Effector memory CD4-positive, alpha-beta T cell (primary cell): Measurements from ENCODE around the gene PAFAH2.

ENCODE experiments used
- DNase-seq, 3 donors: peaks; one replicate each; pipeline ENCODE4 v3.0.0-alpha.2; 2020
- H3K27ac ChIP-seq: 2 replicates; pipeline ENCODE4 v1.7.0; 2013; ENCODE audit warnings: mild to moderate bottlenecking, low read length, moderate library complexity; ENCODE audit not compliant: insufficient read depth, poor library complexity, severe bottlenecking
- H3K27me3 ChIP-seq: replicated peaks from 2 replicates; pipeline ENCODE4 v1.7.0; 2013; ENCODE audit warnings: mild to moderate bottlenecking, low read length; ENCODE audit not compliant: insufficient read depth, control insufficient read depth, poor library complexity, severe bottlenecking
- H3K36me3 ChIP-seq: 2 replicates; pipeline ENCODE4 v1.7.0; 2013; ENCODE audit warnings: mild to moderate bottlenecking, low read length, moderate library complexity; ENCODE audit not compliant: control insufficient read depth, insufficient read depth
- H3K4me1 ChIP-seq: 2 replicates; pipeline ENCODE4 v1.7.0; 2013; ENCODE audit warnings: low read length, mild to moderate bottlenecking; ENCODE audit not compliant: control insufficient read depth, insufficient read depth, poor library complexity, severe bottlenecking
- H3K4me3 ChIP-seq: 2 replicates; pipeline ENCODE4 v1.7.0; 2013; ENCODE audit warnings: low read length, low read depth, mild to moderate bottlenecking; ENCODE audit not compliant: insufficient read depth, poor library complexity, severe bottlenecking
- H3K9me3 ChIP-seq: 2 replicates; pipeline ENCODE4 v1.7.0; 2013; ENCODE audit warnings: mild to moderate bottlenecking, low read length, moderate library complexity; ENCODE audit not compliant: control insufficient read depth
- total RNA-seq, 3 donors: gene quantifications; one replicate each; lab custom pipeline; 2026; lab: John Stamatoyannopoulos, UW

PAFAH2 gene
- total RNA-seq: 10.4 to 19.9 (median 19.4) reads per million in 3 donors

- DNase-seq: peak; percentile 94 to 96 (median 95)
- Histone ChIP-seq H3K4me3 (peak within 1 kb of the TSS; percentile 52), H3K9me3 (no peaks in the 10 kb centered on the region), H3K27ac (peak within 1 kb of the TSS; percentile 89), H3K36me3 (no peaks in the 10 kb centered on the region), H3K27me3 (no peaks in the 10 kb centered on the region), H3K4me1 (peaks cover 13% of the 10 kb centered on the region)
Observed at GRCh38 chr1:25997828-25998761, at the start of gene PAFAH2. Gene PAFAH2, minus strand, starts transcription at chr1:25998063. Its CDS starts 7,247 bp downstream, at chr1:25990816.

GRCh38 chr1:26047278-26047874 lies 49.5 kb upstream of the PAFAH2 start:
- peaks cover 35% of the 10 kb centered on the region for H3K27me3 ChIP-seq
- no peak for DNase-seq
- peaks cover 3% of the 10 kb centered on the region for H3K4me1 ChIP-seq
- H3K27ac ChIP-seq: no peak overlapping the region
- no peaks in the 10 kb centered on the region for H3K9me3 ChIP-seq
- no peaks in the 10 kb centered on the region for H3K36me3 ChIP-seq
- H3K4me3 ChIP-seq: no peak overlapping the region

DNA sequence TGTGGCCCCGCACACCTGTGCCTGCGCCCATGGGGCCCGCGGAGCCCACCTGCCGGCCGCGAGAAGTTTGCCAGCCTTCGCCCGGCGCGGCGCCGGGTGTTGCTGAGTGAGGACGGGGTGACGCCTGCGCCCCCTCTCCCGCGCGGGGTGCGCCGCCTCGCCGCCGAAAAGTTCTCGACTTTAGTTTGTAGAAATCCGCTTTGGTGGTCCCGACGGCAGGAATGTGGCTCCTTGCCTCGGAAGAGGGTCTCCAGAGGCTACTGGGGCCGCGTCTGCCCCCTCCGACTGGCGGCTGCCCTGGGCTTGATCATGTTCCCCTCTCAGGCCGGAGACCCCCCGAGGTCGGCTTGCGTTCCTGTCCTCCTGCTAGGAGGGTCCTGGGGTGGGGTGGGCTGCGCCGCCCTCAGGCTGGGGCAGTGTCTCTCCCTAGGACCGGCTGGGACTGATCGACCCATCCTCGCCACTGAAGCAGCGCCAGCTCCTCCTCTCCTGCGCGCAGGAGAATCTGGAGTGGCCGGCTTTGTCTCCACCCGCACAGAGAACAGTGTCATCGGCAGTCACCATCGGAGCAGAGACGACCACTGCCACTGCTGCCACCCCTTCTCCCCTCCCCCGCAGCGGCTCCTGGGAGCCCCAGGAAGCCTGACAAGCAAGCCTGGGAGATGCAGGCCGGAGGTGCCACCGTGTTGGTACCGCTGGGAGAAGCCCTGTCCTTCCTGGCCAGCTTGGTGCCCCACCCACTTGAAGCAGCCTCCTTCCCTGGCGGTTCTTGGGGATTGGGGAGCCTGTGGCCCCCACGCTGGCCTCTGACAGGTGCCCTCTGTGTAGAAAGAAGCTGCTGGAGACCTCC lies 48.6 kb upstream of the PAFAH2 start:
- no peaks in the 10 kb centered on the region for H3K9me3 ChIP-seq
- no peak for DNase-seq
- no peak overlapping the region for H3K27ac ChIP-seq
- H3K27me3 ChIP-seq: peaks cover 35% of the 10 kb centered on the region
- peaks cover 3% of the 10 kb centered on the region for H3K4me1 ChIP-seq
- H3K36me3 ChIP-seq: no peaks in the 10 kb centered on the region
- no peak overlapping the region for H3K4me3 ChIP-seq

- DNase-seq: no peak
- peaks cover 35% of the 10 kb centered on the region for H3K27me3 ChIP-seq
- H3K9me3 ChIP-seq: no peaks in the 10 kb centered on the region
- H3K4me3 ChIP-seq: no peak within 1 kb of the TSS
- H3K4me1 ChIP-seq: peaks cover 3% of the 10 kb centered on the region
- no peak within 1 kb of the TSS for H3K27ac ChIP-seq
- no peaks in the 10 kb centered on the region for H3K36me3 ChIP-seq
Observed at GRCh38 chr1:26045722-26046245, 47.9 kb upstream of the PAFAH2 start, which contains the start of gene SLC30A2. Gene SLC30A2, minus strand, starts transcription at chr1:26046118. Its CDS starts 222 bp downstream, at chr1:26045896.

DNA sequence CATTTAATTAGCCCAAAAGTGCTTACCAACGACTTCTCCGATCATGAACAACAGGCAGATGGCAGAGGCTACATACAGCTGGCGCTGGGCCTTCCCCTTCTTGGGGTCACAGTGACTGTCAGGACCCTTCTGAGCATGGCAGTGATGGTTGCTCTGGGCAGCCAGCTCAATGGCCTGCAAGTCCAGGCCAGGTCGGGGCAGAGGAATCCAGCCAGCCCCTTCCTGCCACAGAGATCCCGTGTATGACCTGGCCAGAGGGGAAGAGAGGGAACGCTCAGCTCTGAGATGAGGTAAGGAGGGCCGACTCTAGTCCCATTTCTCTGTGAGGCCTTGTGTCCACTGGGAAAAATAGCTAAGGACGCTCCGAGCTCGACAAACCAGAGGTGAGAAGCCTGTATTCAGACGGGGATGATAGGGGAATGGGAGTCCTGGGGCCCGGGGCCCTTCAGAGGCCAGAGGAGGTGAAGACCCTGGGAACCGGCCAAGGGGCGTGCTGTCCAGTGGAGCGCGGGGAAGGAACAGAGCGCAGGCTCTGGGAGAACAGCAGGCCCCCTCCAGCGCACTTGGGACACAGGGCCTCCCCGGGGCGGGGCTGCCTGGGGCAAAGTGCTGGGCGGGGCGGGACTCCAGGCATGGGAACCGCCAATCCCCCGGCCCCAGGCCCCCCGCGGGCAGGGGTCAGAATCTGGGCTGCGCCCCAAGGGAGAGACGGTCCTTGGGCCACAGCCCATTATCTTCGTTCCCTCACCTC lies 47.3 kb upstream of the PAFAH2 start:
- Histone ChIP-seq H3K4me3 (no peak overlapping the region), H3K36me3 (no peaks in the 10 kb centered on the region), H3K4me1 (peaks cover 3% of the 10 kb centered on the region), H3K27me3 (peaks cover 35% of the 10 kb centered on the region), H3K27ac (no peak overlapping the region), H3K9me3 (no peaks in the 10 kb centered on the region)
- DNase-seq: no peak

DNA sequence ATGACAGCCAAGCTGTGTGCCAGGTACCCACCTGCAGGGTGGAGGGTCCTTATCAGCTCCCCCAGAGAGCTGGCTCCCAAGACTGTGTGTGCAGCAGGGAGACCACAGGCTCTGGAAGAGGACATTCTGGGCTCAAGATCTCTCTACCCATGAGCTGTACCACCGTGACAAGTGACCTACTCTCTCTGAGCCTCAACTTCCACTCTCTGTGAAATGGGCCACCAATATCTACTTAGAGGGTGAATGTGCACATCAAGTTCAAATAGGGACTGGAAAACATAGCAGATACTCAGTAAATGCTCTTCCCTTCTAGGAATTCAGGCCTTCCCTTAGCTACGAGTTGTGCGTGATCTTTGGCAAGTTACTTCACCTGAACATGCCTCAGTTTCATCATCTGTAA lies 46.6 kb upstream of the PAFAH2 start:
- H3K4me1 ChIP-seq: peaks cover 3% of the 10 kb centered on the region
- H3K36me3 ChIP-seq: no peaks in the 10 kb centered on the region
- no peak overlapping the region for H3K27ac ChIP-seq
- H3K27me3 ChIP-seq: peaks cover 35% of the 10 kb centered on the region
- no peak overlapping the region for H3K4me3 ChIP-seq
- DNase-seq: no peak
- H3K9me3 ChIP-seq: no peaks in the 10 kb centered on the region

DNA sequence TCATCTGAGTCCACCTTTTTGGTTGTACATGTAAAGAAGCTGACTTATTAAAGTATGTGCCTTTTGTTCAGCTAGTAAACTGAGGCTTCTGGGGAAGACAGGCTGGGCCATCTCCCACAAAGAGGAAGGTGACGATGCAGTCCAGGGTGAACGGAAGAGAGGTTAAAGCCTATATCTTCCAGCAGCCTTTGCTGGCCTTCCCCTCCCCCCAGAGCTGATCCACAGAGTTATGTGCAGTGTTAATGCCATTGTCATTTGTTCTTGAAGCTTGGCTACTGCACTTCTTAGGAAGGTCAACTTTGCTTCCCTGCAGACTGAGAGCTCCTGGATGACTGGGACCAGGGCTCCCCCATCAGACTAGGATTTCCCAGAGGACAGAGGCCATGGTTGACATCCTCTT lies 45.9 kb upstream of the PAFAH2 start:
- peaks cover 3% of the 10 kb centered on the region for H3K4me1 ChIP-seq
- H3K36me3 ChIP-seq: no peaks in the 10 kb centered on the region
- H3K27ac ChIP-seq: no peak overlapping the region
- no peaks in the 10 kb centered on the region for H3K9me3 ChIP-seq
- no peak overlapping the region for H3K4me3 ChIP-seq
- H3K27me3 ChIP-seq: peaks cover 35% of the 10 kb centered on the region
- no peak for DNase-seq

GRCh38 chr1:26041978-26042377 lies 44.1 kb upstream of the PAFAH2 start:
- no peak for DNase-seq
- H3K27ac ChIP-seq: no peak overlapping the region
- H3K4me1 ChIP-seq: peaks cover 3% of the 10 kb centered on the region
- no peaks in the 10 kb centered on the region for H3K36me3 ChIP-seq
- H3K9me3 ChIP-seq: no peaks in the 10 kb centered on the region
- no peak overlapping the region for H3K4me3 ChIP-seq
- H3K27me3 ChIP-seq: peaks cover 26% of the 10 kb centered on the region

DNA sequence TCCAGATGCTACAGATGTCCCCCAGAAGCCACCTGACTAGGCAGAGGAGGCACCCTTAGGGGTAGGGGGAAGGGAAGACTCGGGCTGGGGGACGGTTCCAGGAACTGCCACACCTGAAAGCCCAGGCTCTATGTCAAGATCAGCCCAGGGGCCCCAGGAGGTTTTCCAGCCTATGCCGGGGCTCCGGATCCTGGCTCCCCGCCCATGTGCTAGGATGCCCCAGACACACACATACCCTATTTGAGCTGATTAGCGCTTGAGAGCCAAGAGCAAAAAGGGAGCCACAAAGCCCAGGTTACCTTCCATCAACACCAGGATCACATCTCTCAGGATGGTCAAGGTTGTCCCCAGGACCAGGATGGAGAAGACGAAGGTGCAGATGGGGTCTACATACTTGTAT lies 43.5 kb upstream of the PAFAH2 start:
- Histone ChIP-seq H3K4me1 (peaks cover 3% of the 10 kb centered on the region), H3K27ac (no peak overlapping the region), H3K4me3 (no peak overlapping the region), H3K36me3 (no peaks in the 10 kb centered on the region), H3K27me3 (peaks cover 20% of the 10 kb centered on the region), H3K9me3 (no peaks in the 10 kb centered on the region)
- DNase-seq: no peak
